Daoy (cell line): ENCODE data around the gene ANO5. TPM values are rescaled to one million over a fixed set of nuclear protein-coding genes. Genes with fewer than 3 reads are reported as not detected.

Experiments
- DNase-seq: peaks from one replicate; pipeline ENCODE4 v3.0.0-alpha.2; 2015; ENCODE audit warnings: low read depth
- total RNA-seq: library from RNA; depleted of rRNA; stranded (reverse); fragments of >200 nt; shearing (Covaris generic); gene quantifications from 2 replicates; pipeline ENCODE4 v1.2.3, GENCODE V29; 2014; rRNA removed

Gene ANO5, protein sequence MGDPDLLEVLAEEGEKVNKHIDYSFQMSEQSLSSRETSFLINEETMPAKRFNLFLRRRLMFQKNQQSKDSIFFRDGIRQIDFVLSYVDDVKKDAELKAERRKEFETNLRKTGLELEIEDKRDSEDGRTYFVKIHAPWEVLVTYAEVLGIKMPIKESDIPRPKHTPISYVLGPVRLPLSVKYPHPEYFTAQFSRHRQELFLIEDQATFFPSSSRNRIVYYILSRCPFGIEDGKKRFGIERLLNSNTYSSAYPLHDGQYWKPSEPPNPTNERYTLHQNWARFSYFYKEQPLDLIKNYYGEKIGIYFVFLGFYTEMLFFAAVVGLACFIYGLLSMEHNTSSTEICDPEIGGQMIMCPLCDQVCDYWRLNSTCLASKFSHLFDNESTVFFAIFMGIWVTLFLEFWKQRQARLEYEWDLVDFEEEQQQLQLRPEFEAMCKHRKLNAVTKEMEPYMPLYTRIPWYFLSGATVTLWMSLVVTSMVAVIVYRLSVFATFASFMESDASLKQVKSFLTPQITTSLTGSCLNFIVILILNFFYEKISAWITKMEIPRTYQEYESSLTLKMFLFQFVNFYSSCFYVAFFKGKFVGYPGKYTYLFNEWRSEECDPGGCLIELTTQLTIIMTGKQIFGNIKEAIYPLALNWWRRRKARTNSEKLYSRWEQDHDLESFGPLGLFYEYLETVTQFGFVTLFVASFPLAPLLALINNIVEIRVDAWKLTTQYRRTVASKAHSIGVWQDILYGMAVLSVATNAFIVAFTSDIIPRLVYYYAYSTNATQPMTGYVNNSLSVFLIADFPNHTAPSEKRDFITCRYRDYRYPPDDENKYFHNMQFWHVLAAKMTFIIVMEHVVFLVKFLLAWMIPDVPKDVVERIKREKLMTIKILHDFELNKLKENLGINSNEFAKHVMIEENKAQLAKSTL
- 1.3 and 1.4 TPM in 2 replicates for total RNA-seq

- DNase-seq: peak; percentile 73
These were observed at the start of gene ANO5 for GRCh38 chr11:22192642-22193347. Gene ANO5 (plus strand): TSS chr11:22193085. CDS start chr11:22193493, 408 bp downstream.

DNA sequence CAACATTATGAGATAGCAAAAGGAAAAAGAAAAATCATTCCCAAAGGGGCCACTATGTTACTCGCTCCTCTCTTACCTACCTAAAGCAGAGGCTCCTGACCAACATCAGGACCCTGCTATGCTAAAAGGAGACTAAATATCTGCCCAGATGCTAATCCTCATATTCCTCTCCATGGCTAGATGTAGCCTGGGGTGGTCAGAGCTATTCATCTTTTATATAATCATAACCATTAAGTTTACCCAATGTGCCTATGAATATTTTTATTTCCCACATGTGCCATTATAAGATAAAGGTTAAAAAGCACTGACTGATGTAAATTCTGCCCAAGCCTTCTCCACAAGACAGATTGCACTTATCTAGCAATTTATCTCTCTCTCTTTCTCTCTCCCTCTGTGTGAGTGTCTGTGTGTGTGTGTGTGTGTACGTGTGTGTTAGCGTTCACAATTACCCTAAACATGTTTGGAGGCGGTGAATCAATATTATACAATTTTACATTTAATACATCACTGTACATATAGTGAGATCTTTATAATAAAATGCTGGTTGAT lies 41.2 kb upstream of the ANO5 start:
- no peak for DNase-seq

GRCh38 chr11:22157531-22157930 lies 35.4 kb upstream of the ANO5 start:
- DNase-seq: no peak

DNA sequence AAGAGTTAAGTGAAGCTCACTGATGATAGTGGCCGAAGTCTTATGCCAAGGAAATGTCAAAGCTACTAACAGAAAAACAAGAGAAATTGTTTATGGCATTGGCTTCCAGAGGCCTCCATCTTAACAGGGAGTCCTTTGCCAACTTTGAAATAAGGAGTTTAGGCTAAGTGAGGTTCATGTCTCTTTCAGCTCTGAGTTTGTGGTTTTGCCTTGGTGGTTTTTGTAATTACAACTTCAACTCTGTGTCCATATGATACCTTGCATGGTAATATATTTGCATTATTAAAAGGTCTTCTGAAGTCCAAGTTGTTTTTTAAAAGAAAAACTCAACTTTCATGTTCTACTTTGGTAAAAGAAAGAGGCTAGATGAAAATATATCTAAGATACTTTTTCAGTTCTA lies 31.4 kb upstream of the ANO5 start:
- no peak for DNase-seq

DNA sequence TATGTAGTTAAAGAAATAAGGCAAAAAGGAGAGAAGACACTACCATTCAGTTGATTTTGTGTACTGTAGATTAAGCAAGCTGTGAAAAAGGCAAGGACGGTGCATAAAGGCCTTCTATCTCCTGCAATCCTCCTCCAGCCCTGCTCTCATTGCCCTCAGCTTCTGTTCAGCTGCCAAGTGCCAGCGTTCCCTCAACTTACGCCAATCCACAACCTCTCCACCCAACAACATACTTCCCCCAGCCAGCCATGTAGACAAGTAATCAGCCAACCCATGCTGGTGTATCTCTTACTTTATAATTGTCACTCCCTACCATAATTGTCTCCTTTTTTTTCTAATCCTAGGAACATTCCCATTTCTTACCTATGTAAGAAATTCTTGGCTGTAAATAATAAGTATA lies 30.1 kb upstream of the ANO5 start:
- DNase-seq: no peak

DNA sequence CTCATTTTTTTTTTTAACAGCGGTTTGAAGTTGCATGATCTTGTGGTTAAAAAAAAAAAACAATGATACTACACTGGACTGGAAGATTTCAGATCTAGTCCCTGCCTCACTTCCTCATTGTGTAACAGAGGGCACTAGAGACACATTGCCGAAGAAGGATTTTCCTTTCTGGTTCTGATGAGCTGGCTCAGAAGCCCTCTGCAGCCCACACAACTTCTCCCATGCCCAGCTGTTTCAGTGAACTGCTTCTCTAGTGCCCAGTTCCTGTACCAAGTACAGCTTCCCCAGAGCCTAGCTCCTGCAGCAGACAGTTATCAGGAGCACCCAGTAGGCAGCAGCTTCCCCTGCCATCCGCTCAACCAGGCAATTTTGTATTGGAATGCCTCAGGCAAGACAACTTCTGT lies 29.5 kb upstream of the ANO5 start:
- peak; percentile 26 for DNase-seq

GRCh38 chr11:22165087-22165486 lies 27.8 kb upstream of the ANO5 start:
- no peak for DNase-seq

DNA sequence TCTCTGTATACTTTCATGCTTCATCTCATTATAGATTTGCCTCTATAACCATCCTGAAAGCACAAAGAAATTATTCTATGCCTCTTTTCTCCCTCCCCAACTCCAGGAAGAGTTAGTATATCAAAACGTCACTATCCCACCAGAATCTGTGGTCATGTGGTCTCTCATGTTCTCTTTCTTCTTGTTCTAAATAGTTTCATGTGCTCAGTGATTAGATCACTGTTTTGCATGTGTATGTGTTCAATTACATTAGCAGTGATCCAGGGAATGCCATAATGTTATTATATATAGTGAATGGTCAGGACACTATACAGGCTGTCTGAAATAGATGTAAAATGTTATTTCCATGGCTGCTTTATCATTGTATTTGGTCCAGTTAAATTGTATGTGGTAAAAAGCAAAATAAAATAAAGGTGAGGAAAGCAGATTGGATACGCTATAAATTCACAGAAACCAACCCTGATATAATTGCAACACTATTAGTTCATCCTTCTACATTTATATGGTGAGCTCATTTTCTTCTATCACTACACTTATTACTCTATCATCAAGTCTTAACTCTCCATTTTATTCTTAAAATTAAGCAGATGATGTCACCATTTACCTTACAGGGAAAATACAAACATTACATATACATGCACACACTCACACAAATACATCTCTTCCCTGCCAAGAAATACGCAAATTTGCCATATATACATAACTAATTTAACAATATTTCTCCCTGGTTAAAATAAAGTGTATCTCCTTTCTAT lies 26.9 kb upstream of the ANO5 start:
- DNase-seq: no peak

DNA sequence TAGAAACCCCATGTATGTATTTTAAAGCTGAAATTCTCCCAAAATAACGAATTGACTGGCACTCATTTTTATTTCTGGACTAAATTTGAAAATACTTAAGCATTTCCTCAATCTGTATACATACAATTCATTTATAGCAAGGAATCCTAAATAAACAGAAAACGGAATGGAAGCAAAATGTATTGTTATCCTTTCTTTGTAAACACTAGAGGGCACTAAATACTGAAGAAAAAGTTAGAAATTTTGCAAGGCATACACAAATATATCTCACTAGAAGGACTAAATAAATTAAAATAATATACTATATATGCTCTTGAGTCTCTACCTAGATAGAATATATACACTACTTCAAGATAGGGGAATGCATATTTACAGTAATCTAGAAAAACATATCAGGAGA lies 23.1 kb upstream of the ANO5 start:
- DNase-seq: no peak

DNA sequence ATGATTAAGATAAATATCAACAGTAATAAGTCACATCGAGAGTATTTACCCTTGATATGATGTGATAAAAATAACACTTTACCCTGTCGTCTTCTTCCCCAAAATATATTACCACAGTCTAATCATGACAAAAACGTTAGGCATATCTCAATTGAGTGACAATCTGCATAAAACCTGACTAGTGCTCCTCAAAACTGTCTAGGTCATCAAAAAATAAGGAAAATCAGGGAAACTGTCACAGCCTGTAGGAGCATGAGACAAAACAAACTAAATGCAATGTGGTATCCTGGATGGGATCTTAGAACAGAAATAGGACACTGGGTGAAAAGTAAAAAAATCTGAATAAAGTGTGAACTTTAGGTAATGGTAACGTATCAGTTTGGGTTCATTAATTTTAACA lies 19.4 kb upstream of the ANO5 start:
- DNase-seq: no peak

DNA sequence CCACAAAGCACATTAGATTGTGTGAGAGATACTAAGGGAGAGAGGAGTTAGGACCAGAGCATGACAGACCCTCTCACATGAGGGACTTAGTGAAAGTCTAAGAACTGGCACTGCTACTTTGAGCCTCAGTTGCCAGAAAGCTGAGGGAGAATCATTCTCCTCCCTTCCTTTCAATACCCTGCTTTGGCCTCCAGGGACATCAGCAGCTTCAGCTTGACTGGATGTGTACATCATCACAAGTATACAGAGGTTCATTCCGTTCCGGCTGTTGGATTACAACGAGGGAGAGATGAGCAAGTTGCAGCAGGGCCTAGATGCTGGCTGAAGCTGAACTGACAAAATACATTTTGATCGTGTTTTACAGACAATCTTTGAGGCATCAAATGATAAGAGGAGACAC lies 15.7 kb upstream of the ANO5 start:
- no peak for DNase-seq

- DNase-seq: no peak
These were observed 13.3 kb upstream of the ANO5 start for GRCh38 chr11:22179626-22180025.

- DNase-seq: no peak
These were observed 12.8 kb upstream of the ANO5 start for GRCh38 chr11:22180131-22180530.

DNA sequence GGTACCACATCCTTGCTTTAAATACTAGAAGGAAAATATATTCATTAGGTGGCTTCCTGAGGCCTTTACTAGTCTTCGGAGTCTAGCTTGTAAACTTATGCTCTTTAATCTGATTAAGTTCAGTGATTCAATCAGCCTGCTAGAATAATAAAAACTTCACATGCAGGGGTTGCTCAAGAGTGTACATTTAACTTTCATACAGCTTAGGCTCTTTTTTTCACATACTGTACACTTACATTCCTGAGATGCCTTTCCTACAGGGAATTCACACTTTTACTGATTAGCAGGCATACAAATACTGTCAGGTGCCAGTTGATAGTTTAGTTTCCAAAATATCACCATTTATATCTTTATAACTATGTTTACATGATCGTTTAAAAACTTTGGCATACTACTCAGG lies 3.2 kb upstream of the ANO5 start:
- DNase-seq: no peak

DNA sequence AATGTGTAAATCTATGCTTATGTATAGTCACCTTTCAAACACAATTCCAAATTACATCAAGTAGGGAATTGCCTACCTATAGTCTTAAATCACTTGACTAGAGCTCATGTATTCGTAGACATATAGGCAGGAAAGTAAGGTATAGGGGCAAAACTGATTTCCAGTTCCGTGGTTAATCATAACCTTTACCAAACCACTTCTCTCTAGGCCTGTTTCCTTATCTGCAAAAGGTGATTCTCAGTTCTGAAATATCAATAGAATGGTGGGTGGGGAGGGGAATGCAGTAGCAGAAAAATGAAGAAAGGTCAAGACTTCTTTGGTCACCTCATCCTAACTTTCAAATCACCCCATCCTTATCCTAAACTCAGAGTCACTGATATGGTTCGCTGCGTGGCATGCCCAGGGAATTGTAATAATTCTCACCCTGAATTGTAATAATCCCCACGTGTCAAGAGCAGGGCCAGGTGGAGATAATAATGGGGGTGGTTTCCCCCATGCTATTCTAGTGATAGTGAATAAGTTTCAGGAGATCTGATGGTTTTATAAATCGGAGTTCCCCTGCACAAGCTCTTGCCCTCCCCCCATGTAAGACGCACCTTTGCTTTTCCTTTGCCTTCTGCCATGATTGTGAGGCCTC lies 1.9 kb upstream of the ANO5 start:
- DNase-seq: no peak

GRCh38 chr11:22192289-22192641 lies 620 bp upstream of the ANO5 start:
- DNase-seq: peak; percentile 37

DNA sequence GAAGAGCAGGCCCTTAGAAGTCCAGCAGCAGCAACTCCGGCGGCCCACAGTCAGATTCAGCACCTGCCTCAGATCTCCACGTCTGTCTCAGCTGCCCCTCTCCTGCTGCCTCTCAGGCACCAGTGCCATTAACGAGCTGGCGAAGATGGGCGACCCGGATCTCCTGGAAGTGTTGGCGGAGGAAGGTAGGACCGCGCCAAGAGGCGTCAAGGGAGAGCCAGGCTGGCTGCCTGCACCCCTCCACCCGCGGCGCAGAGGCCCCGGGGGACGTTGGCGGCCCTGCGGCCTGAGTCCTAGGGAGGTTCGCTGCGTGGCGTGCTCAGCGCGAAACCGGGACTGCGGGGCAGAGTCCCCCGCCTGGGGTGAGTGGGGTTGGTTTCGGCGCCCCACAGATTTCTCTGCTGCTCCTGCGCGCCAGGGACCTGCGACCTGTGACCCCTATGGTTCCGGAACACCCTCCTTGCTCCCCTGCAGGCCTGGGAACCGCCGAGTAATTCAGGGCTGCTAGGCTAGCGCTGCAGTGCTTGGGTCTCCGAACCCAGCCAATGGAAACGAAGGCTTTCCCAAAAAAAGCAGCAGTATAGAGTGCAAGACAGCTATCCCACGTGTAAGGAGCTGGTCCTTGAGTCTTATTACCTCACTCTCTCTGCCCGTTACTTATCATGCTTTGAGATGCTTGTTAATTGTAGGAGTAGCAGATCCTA lies 615 bp downstream of the ANO5 start:
- DNase-seq: peak; percentile 41

DNA sequence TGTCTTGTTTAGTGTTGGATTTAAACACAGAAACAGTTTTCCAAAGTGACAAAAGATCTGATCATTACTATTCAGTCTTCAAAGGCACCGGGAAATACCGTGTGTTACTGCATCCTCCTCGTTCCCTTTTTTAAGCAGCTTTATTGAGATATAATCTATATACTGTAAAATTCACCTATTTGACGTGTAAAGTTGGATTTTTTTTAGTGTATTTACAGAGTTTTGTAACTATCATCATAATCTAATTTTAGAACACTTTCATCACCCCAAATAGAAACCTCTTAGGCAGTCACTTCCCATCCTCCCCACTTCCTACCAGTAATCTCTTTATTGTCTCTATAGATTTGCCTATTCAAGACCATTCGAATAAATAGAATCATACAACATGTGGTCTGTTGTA lies 1.4 kb downstream of the ANO5 start:
- no peak for DNase-seq

GRCh38 chr11:22194907-22195306 lies 2.0 kb downstream of the ANO5 start:
- DNase-seq: no peak
